ENCODE results near the gene PYGO2. TPM values are rescaled to one million over a fixed set of nuclear protein-coding genes. Genes with fewer than 3 reads are reported as not detected.

Gene PYGO2
- total RNA-seq, 1 experiment from 2014 or later: 35.9 TPM

DNA sequence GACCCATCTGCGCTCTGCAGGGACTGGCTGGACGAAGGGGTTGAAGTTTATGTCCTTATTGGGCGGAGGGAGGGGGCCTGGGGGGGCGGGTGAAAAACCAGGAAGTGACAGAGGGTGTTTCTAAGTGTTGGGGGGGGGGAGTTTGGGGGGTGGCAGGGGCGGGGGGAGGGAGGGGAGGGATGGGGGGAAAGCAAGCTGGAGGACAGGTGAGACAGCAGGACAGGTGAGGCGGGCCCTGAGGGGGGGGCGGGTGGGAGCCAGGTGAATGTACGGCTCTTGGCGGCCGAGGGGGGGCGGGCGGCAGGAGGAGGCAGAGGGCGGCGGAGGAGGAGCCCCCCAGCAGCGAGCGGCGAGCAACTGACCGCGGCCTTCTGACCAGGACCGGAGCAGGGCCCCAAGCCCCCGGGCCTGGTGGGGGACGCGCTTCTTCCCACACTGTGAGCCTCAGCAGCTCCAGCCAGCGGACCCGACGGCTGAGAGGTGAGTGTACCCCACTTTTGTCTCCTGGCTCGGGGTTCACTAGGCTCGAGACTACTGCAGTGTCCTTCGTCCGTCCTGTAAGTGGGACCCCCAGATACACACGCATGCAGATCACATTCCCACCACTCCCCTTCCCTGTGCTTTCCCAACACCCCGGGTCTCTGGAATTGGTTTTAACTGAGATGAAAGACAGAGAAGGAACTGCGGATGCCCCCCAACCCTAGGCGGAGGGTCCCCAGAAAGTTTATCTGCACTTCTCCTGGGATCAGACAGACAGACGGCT lies 41.1 kb upstream of the PYGO2 start, which contains the start of gene ZBTB7B:
Gene ZBTB7B (plus strand): TSS at position 339 of the 763 bp plus-strand sequence. CDS start 11,859 bp downstream, outside the sequence.
- BruUV-seq (replicated peaks): no TSS peak
- no peak for TF ChIP-seq CTCF (IDR thresholded peaks at IDR 0.05; ENCODE audit: unreplicated experiment)
- H3K4me3 Mint-ChIP-seq (ENCODE audit: unreplicated experiment): peak within 1 kb of the TSS; percentile 90
- no peaks in the 10 kb centered on the region for H3K9me3 Mint-ChIP-seq (ENCODE audit: unreplicated experiment)
- H3K36me3 Mint-ChIP-seq (ENCODE audit: insufficient read depth, unreplicated experiment): peaks cover 17% of the 10 kb centered on the region
- peak; percentile 62 for DNase-seq (ENCODE audit: unreplicated experiment)
- peak within 1 kb of the TSS; percentile 97 for H3K27ac Mint-ChIP-seq (ENCODE audit: low read depth, unreplicated experiment)
- H3K4me1 Mint-ChIP-seq (ENCODE audit: insufficient read depth, unreplicated experiment): peaks cover 56% of the 10 kb centered on the region
- ChIA-PET POLR2A (interaction anchor here (0.6 to 41.1 kb wide), 17 partner anchors 14 to 1478 kb away, joined by 3 to 1917 read pairs (median 6); partner anchors contain the start of genes ADAM15, CKS1B, FLAD1 and PBXIP1), CTCF (interaction anchor here (0.6 to 4.2 kb wide), 16 partner anchors 10 to 675 kb away, joined by 3 to 64 read pairs (median 4); partner anchors contain the start of genes CKS1B, FLAD1, PYGO2 and SHC1)
- intact Hi-C loops (cut with micrococcal nuclease): loop anchor here (1.0 to 5.0 kb wide), 5 partner anchors 28 to 445 kb away; partner anchors contain the start of genes CKS1B and UBE2Q1
- no peaks in the 10 kb centered on the region for H3K27me3 Mint-ChIP-seq (ENCODE audit: insufficient read depth, unreplicated experiment)

GRCh38 chr1:155001675-155002463 lies 40.3 kb upstream of the PYGO2 start:
- H3K9me3 Mint-ChIP-seq (ENCODE audit: unreplicated experiment): no peaks in the 10 kb centered on the region
- CTCF ChIA-PET: interaction anchor here (0.6 to 9.4 kb wide), 17 partner anchors 12 to 1043 kb away, joined by 3 to 118 read pairs (median 3); partner anchors contain the start of genes CKS1B, CRTC2, FLAD1 and PYGO2

DNA sequence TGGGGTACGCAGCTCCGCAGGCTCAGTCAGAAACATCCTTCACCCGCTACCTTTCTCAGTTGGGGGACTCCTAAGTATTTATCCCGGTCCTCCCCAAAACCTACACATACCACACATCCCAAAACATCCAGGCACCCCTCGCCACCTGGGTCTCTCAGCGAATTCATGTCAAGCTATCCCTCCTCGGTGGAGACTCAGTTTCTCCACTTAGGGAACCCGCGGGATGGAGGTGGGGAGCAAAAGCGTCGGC lies 39.8 kb upstream of the PYGO2 start:
- BruUV-seq (replicated peaks): no TSS peak
- H3K4me1 Mint-ChIP-seq (ENCODE audit: insufficient read depth, unreplicated experiment): peaks cover 47% of the 10 kb centered on the region
- CTCF ChIA-PET: interaction anchor here (0.6 to 9.4 kb wide), 11 partner anchors 12 to 1043 kb away, joined by 3 to 118 read pairs (median 3); partner anchors contain the start of genes CKS1B, CRTC2, FLAD1 and SHC1
- peak overlapping the region; percentile 90 for H3K4me3 Mint-ChIP-seq (ENCODE audit: unreplicated experiment)
- intact Hi-C loops (cut with micrococcal nuclease): loop anchor here (1.0 to 5.0 kb wide), 2 partner anchors 39 to 444 kb away; partner anchors contain the start of gene UBE2Q1
- no peaks in the 10 kb centered on the region for H3K27me3 Mint-ChIP-seq (ENCODE audit: insufficient read depth, unreplicated experiment)
- TF ChIP-seq CTCF (IDR thresholded peaks at IDR 0.05; ENCODE audit: unreplicated experiment): no peak
- H3K9me3 Mint-ChIP-seq (ENCODE audit: unreplicated experiment): no peaks in the 10 kb centered on the region
- H3K27ac Mint-ChIP-seq (ENCODE audit: low read depth, unreplicated experiment): peak overlapping the region; percentile 97
- peaks cover 17% of the 10 kb centered on the region for H3K36me3 Mint-ChIP-seq (ENCODE audit: insufficient read depth, unreplicated experiment)
- no peak for DNase-seq (ENCODE audit: unreplicated experiment)
- POLR2A ChIA-PET: interaction anchor here (0.7 to 41.1 kb wide), 19 partner anchors 9 to 587 kb away, joined by 3 to 1917 read pairs (median 5); partner anchors contain the start of genes ADAM15, ASH1L, CKS1B and EFNA3

More at GRCh38 chr1:155001675-155002463, 40.3 kb upstream of the PYGO2 start:
- peaks cover 17% of the 10 kb centered on the region for H3K36me3 Mint-ChIP-seq (ENCODE audit: insufficient read depth, unreplicated experiment)
- intact Hi-C loops (cut with micrococcal nuclease): loop anchor here (1.0 to 5.0 kb wide), 6 partner anchors 28 to 445 kb away; partner anchors contain the start of genes CKS1B and UBE2Q1
- BruUV-seq (replicated peaks): no TSS peak
- TF ChIP-seq CTCF (IDR thresholded peaks at IDR 0.05; ENCODE audit: unreplicated experiment): peak; percentile 34
- H3K27ac Mint-ChIP-seq (ENCODE audit: low read depth, unreplicated experiment): peak overlapping the region; percentile 97
- peaks cover 52% of the 10 kb centered on the region for H3K4me1 Mint-ChIP-seq (ENCODE audit: insufficient read depth, unreplicated experiment)
- peak overlapping the region; percentile 90 for H3K4me3 Mint-ChIP-seq (ENCODE audit: unreplicated experiment)
- no peaks in the 10 kb centered on the region for H3K27me3 Mint-ChIP-seq (ENCODE audit: insufficient read depth, unreplicated experiment)
- DNase-seq (ENCODE audit: unreplicated experiment): peak; percentile 100
- POLR2A ChIA-PET: interaction anchor here (0.6 to 41.1 kb wide), 20 partner anchors 9 to 1477 kb away, joined by 3 to 1917 read pairs (median 4); partner anchors contain the start of genes ADAM15, CKS1B, EFNA3 and FLAD1

All from MCF 10A (cell line).